ENCODE measurements around the gene SETDB1.

SETDB1 gene

DNA sequence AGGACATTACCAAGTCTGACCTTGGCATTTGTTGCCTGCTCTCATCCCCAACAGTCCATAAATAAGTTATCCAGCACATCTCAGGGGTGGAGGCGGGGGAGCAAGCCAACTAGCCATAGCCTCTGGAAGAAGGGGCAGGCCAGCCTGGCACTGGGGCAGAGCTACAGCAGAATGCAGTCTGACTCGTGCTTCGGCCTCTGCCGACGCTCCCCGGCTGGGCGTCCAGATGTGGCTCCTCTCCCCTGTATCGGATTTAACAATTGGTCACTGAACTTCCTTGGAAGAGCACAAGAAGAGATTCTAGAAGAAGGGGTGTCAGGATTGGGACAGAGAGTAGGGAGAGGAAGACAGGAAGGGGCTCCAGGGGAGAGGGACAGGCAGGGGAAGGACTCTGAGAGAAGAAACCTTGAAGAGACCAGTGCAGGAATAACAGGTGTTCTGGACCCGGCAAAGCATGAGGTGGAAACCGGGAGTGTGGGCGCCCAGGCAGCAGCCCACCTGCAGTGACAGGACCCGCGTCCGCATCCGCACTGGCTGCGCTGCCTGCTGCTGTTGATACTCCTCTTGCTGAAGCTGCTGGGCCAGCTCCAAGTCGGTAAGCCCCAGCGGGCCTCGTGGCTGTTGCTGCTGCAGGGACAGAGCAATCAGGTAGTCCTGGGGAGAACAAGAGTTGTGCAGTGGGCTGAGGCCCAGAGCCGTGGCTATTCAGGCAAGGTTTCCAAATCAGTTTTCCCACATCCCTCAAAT is 71.1 kb downstream of the SETDB1 start:
- DNase-seq (ENCODE audit: low read depth, low spot score), result no peak
- TF ChIP-seq, protein P1, sequence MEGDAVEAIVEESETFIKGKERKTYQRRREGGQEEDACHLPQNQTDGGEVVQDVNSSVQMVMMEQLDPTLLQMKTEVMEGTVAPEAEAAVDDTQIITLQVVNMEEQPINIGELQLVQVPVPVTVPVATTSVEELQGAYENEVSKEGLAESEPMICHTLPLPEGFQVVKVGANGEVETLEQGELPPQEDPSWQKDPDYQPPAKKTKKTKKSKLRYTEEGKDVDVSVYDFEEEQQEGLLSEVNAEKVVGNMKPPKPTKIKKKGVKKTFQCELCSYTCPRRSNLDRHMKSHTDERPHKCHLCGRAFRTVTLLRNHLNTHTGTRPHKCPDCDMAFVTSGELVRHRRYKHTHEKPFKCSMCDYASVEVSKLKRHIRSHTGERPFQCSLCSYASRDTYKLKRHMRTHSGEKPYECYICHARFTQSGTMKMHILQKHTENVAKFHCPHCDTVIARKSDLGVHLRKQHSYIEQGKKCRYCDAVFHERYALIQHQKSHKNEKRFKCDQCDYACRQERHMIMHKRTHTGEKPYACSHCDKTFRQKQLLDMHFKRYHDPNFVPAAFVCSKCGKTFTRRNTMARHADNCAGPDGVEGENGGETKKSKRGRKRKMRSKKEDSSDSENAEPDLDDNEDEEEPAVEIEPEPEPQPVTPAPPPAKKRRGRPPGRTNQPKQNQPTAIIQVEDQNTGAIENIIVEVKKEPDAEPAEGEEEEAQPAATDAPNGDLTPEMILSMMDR (IDR thresholded peaks at IDR 0.05; ENCODE audit: insufficient read depth, low read length, missing control alignments), result no peak
- H3K4me3 ChIP-seq (ENCODE audit: low read depth, low read length), result no peak overlapping the region
- CTCF ChIA-PET, result interaction anchor here (0.6 to 16.2 kb wide), 7 partner anchors 8 to 378 kb away, joined by 3 to 551 read pairs (median 9); partner anchors contain the start of genes ANXA9, CERS2 and MINDY1
- POLR2A ChIA-PET, result interaction anchor here (1.2 kb wide), 2 partner anchors 9 to 10 kb away, joined by 3 read pairs; partner anchors contain the start of gene MINDY1

DNA sequence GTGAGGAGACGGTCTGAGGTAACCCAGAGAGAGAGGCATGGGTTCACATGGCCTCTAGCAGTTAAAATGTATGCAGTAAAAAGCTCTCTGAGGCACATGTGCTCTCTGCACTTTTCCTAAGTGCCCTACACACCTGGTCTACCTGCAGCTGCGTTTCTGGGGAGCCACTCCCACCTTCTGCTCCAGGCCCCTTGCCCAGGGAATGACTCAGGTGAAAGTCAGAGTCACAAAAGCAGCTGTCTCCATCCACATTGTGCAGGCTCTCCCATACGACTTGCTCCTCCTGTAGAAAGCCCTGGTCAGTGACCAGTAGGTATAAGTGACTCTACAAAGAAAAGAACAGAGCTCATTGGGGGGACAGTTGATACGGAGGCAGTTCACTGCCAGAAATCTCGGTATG is 71.8 kb downstream of the SETDB1 start:
- DNase-seq (ENCODE audit: low read depth, low spot score), result no peak
- ChIA-PET POLR2A (no interaction called here), CTCF (interaction anchor here (4.2 to 16.2 kb wide), 3 partner anchors 7 to 40 kb away, joined by 14 to 551 read pairs (median 136); partner anchors contain the start of genes ANXA9, CERS2 and MINDY1)
- TF ChIP-seq, protein P1 (IDR thresholded peaks at IDR 0.05; ENCODE audit: insufficient read depth, low read length, missing control alignments), result no peak
- H3K4me3 ChIP-seq (ENCODE audit: low read depth, low read length), result no peak overlapping the region

DNA sequence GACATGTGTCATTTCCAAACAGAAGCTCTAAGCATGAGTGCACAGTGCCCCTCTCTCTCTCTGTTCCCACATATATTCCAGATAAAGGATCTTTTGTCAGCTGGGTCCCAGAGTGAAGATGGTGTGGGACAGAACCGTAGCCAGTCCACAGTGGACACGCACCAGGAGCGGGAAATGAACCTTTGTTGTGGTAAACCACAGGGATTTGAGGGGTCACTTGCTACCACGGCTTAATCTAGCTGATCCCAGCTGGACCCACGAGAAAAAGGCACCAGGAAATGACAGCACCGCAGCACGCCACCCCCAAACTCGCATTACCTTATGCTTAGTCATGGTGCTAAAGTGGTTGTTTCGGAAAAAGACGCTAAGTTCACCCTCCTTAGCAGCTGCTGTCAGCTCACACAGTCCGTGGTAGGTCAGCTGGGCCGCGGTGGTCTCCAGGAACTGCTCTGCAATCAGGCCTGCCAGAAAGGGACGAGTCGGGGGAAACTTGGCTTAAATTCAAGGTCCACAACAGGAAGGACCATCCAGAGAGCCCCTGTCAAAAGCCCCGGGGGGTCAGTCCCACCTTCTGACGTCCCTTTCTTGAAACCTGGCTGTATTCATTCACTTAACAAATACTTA is 73.0 kb downstream of the SETDB1 start:
- TF ChIP-seq, protein P1 (IDR thresholded peaks at IDR 0.05; ENCODE audit: insufficient read depth, low read length, missing control alignments), result no peak
- CTCF ChIA-PET, result interaction anchor here (0.8 to 16.2 kb wide), 5 partner anchors 6 to 534 kb away, joined by 3 to 551 read pairs (median 5); partner anchors contain the start of genes ANXA9, CERS2, MINDY1 and PRUNE1
- DNase-seq (ENCODE audit: low read depth, low spot score), result no peak
- no peak overlapping the region for H3K4me3 ChIP-seq (ENCODE audit: low read depth, low read length)
- POLR2A ChIA-PET, result interaction anchor here (1.2 kb wide), 1 partner anchor 421 kb away, joined by 4 read pairs; no protein-coding TSS in a partner anchor

DNA sequence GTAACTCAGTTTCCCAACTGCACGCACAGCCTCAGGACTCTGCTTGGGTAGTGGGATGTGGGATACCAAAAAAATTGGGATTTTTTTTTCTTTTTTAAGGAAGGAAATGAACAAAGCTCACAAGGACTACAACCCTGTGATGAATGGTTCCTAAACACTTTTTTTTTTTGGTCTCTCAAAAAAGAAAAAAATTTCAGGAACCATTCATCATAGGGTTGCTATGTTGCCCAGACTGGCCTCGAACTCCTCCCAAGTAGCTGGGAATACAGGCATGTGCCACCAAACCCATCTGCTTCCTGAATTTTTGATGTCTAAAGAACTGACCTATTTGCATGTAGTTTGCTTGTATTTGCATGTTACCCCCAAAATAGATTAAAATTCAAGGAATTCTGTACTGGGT is 73.8 kb downstream of the SETDB1 start:
- no peak for DNase-seq (ENCODE audit: low read depth, low spot score)
- H3K4me3 ChIP-seq (ENCODE audit: low read depth, low read length), result no peak overlapping the region
- ChIA-PET POLR2A (no interaction called here), CTCF (interaction anchor here (0.8 to 16.2 kb wide), 4 partner anchors 9 to 535 kb away, joined by 3 to 551 read pairs (median 4); partner anchors contain the start of genes ANXA9, CERS2 and PRUNE1)
- TF ChIP-seq, protein P1 (IDR thresholded peaks at IDR 0.05; ENCODE audit: insufficient read depth, low read length, missing control alignments), result no peak

DNA sequence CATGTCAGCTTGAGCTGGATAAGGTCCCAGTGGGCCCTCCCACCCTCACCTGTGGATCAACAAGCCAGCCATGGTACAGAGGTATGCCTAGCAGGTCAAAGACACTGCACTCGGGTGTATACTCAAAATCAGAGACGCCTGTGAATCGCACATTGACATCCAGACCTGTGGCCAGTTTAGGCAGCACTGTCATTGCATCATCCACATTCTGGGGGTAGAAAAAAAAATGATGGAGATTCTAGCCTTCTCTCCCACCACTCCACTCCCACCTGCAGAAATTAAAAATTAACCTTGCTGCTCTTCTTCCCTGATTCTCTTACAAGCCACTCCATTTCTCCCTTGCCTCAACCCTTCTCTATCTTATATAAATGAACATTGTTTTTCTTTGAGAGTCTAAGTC is 74.2 kb downstream of the SETDB1 start:
- no peak overlapping the region for H3K4me3 ChIP-seq (ENCODE audit: low read depth, low read length)
- CTCF ChIA-PET, result interaction anchor here (1.0 to 16.2 kb wide), 2 partner anchors 8 to 19 kb away, joined by 3 to 551 read pairs; partner anchors contain the start of genes ANXA9, CERS2 and PRUNE1
- TF ChIP-seq, protein P1 (IDR thresholded peaks at IDR 0.05; ENCODE audit: insufficient read depth, low read length, missing control alignments), result no peak
- POLR2A ChIA-PET, result no interaction called here
- DNase-seq (ENCODE audit: low read depth, low spot score), result no peak

DNA sequence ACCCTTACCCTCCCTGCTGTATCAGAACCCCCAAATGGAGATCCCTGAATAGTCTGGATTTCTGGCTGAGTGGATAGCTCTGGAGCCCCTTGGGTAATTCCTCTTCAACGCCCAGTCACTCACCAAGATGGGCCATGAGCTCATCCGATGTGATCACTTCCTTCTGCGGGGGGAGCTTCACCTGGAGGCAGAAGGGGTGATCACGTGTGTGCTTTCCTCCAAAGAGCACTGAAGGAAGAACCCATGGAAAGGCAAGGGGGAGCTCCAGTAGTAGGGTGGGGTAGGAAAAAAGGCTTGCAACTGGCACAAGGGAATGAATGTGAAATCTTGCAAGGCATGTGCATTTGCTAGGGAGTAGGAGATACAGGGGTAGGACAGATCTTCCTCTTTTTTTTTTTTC is 75.4 kb downstream of the SETDB1 start:
- H3K4me3 ChIP-seq (ENCODE audit: low read depth, low read length), result no peak overlapping the region
- DNase-seq (ENCODE audit: low read depth, low spot score), result no peak
- ChIA-PET POLR2A (no interaction called here), CTCF (interaction anchor here (0.9 to 16.2 kb wide), 2 partner anchors 20 to 79 kb away, joined by 3 to 551 read pairs; partner anchors contain the start of genes ANXA9 and CERS2)
- TF ChIP-seq, protein P1 (IDR thresholded peaks at IDR 0.05; ENCODE audit: insufficient read depth, low read length, missing control alignments), result no peak

Measured in AG04449 (cell line).